ENCODE results near the gene TOMM70. TPM values are rescaled to one million over a fixed set of nuclear protein-coding genes. Genes with fewer than 3 reads are reported as not detected.

Gene TOMM70
- total RNA-seq, 1 donor from 2014 or later, result 33.9 TPM

GRCh38 chr3:100386437-100387074 lies 14.3 kb downstream of the TOMM70 start:
- peaks cover 12% of the 10 kb centered on the region for H3K36me3 Mint-ChIP-seq (ENCODE audit: low read depth)
- H3K4me3 Mint-ChIP-seq (ENCODE audit: unreplicated experiment), result no peak overlapping the region
- peak overlapping the region; percentile 89 for H3K27ac Mint-ChIP-seq (ENCODE audit: unreplicated experiment)
- H3K9me3 Mint-ChIP-seq (ENCODE audit: low read depth), result peaks cover 12% of the 10 kb centered on the region
- no peak for TF ChIP-seq CTCF (IDR thresholded peaks at IDR 0.05)
- H3K27me3 Mint-ChIP-seq (ENCODE audit: low read depth), result no peaks in the 10 kb centered on the region
- no peak for DNase-seq (ENCODE audit: low spot score)
- peaks cover 49% of the 10 kb centered on the region for H3K4me1 Mint-ChIP-seq (ENCODE audit: low read depth)

GRCh38 chr3:100384733-100385525 lies 16.0 kb downstream of the TOMM70 start:
- peak overlapping the region; percentile 2 for H3K4me3 Mint-ChIP-seq (ENCODE audit: unreplicated experiment)
- H3K36me3 Mint-ChIP-seq (ENCODE audit: low read depth), result peaks cover 15% of the 10 kb centered on the region
- H3K9me3 Mint-ChIP-seq (ENCODE audit: low read depth), result peaks cover 12% of the 10 kb centered on the region
- H3K27me3 Mint-ChIP-seq (ENCODE audit: low read depth), result no peaks in the 10 kb centered on the region
- no peak for TF ChIP-seq CTCF (IDR thresholded peaks at IDR 0.05)
- no peak for DNase-seq (ENCODE audit: low spot score)
- H3K4me1 Mint-ChIP-seq (ENCODE audit: low read depth), result peaks cover 49% of the 10 kb centered on the region
- peak overlapping the region; percentile 83 for H3K27ac Mint-ChIP-seq (ENCODE audit: unreplicated experiment)

- H3K4me3 Mint-ChIP-seq (ENCODE audit: unreplicated experiment), result no peak overlapping the region
- no peak for DNase-seq (ENCODE audit: low spot score)
- no peaks in the 10 kb centered on the region for H3K9me3 Mint-ChIP-seq (ENCODE audit: low read depth)
- H3K36me3 Mint-ChIP-seq (ENCODE audit: low read depth), result peaks cover 17% of the 10 kb centered on the region
- no peaks in the 10 kb centered on the region for H3K4me1 Mint-ChIP-seq (ENCODE audit: low read depth)
- no peaks in the 10 kb centered on the region for H3K27me3 Mint-ChIP-seq (ENCODE audit: low read depth)
- no peak for TF ChIP-seq CTCF (IDR thresholded peaks at IDR 0.05)
- H3K27ac Mint-ChIP-seq (ENCODE audit: unreplicated experiment), result no peak overlapping the region
These were observed 24.6 kb downstream of the TOMM70 start for GRCh38 chr3:100376301-100376700.

GRCh38 chr3:100374521-100374920 lies 26.4 kb downstream of the TOMM70 start:
- peaks cover 16% of the 10 kb centered on the region for H3K36me3 Mint-ChIP-seq (ENCODE audit: low read depth)
- no peaks in the 10 kb centered on the region for H3K27me3 Mint-ChIP-seq (ENCODE audit: low read depth)
- H3K4me3 Mint-ChIP-seq (ENCODE audit: unreplicated experiment), result no peak overlapping the region
- no peaks in the 10 kb centered on the region for H3K4me1 Mint-ChIP-seq (ENCODE audit: low read depth)
- H3K27ac Mint-ChIP-seq (ENCODE audit: unreplicated experiment), result no peak overlapping the region
- no peak for TF ChIP-seq CTCF (IDR thresholded peaks at IDR 0.05)
- H3K9me3 Mint-ChIP-seq (ENCODE audit: low read depth), result no peaks in the 10 kb centered on the region
- DNase-seq (ENCODE audit: low spot score), result no peak

- H3K27me3 Mint-ChIP-seq (ENCODE audit: low read depth), result no peaks in the 10 kb centered on the region
- H3K27ac Mint-ChIP-seq (ENCODE audit: unreplicated experiment), result no peak overlapping the region
- peaks cover 11% of the 10 kb centered on the region for H3K4me1 Mint-ChIP-seq (ENCODE audit: low read depth)
- H3K9me3 Mint-ChIP-seq (ENCODE audit: low read depth), result no peaks in the 10 kb centered on the region
- TF ChIP-seq CTCF (IDR thresholded peaks at IDR 0.05), result no peak
- no peak overlapping the region for H3K4me3 Mint-ChIP-seq (ENCODE audit: unreplicated experiment)
- H3K36me3 Mint-ChIP-seq (ENCODE audit: low read depth), result peaks cover 16% of the 10 kb centered on the region
- DNase-seq (ENCODE audit: low spot score), result no peak
These were observed 30.1 kb downstream of the TOMM70 start for GRCh38 chr3:100370756-100371155.
